Measurements from ENCODE around the gene RNF14. TPM values are rescaled to one million over a fixed set of nuclear protein-coding genes. Genes with fewer than 3 reads are reported as not detected.

RNF14 gene
- total and polyA plus RNA-seq, 8 donors, result 14.4 to 67.4 (median 28.3) TPM

DNA sequence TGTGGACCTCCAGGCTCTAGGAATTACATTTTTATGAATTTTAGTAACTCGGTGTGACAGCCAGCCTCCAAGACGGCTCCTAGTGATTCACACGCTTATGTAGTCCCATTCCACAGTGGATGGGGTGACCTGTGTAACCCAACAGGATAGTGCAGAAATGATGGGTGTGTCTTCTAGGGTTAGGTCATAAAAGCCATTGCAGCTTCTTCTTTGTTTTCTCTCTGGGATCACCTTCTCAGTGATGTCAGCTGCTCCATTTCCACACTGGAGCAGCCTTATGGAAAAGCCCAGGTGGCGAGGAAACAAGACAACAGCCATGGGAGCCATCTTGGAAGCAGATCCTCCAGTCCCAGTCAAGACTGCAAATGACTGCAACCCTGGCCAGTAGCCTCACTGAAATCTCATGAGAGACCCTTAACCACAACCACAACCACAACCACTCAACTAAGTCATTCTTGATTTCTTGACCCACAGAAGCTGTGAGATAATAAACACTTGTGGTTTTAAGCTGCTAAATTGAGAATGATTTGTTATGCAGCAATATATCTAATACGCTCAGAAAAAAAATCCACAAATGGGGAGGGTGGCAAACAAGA, 49.0 kb downstream of the RNF14 start:
- H3K4me3 ChIP-seq, result no peak overlapping the region
- no peak for DNase-seq
- no peak overlapping the region for H3K27ac ChIP-seq
- H3K27me3 ChIP-seq, result no peaks in the 10 kb centered on the region
- H3K36me3 ChIP-seq, result no peaks in the 10 kb centered on the region
- no peaks in the 10 kb centered on the region for H3K9me3 ChIP-seq
- intact Hi-C loops (cut with DNase I; ENCODE audit: low total_unique reads), result loop anchor here (10.0 kb wide), 1 partner anchor 127 kb away; no protein-coding TSS in a partner anchor
- 79 to 91% (median 89%) methylated on average over 5 of the region's 5 CpGs for WGBS, 5 donors
- peaks cover 6 to 34% (median 14%) of the 10 kb centered on the region in 4 donors for H3K4me1 ChIP-seq
- no peak for TF ChIP-seq POLR2AphosphoS5 (IDR thresholded peaks at IDR 0.05)
- TF ChIP-seq POLR2A (IDR thresholded peaks at IDR 0.05), result no peak
- TF ChIP-seq CTCF (IDR thresholded peaks at IDR 0.05), result no peak
- TF ChIP-seq EP300 (IDR thresholded peaks at IDR 0.05), result no peak

GRCh38 chr5:142020122-142020659, 51.3 kb downstream of the RNF14 start:
- Histone ChIP-seq H3K4me1 (peaks cover 0 to 20% (median 7%) of the 10 kb centered on the region in 4 donors), H3K36me3 (no peaks in the 10 kb centered on the region), H3K9me3 (no peaks in the 10 kb centered on the region), H3K4me3 (no peak overlapping the region), H3K27me3 (no peaks in the 10 kb centered on the region), H3K27ac (no peak overlapping the region)
- 73 to 82% (median 79%) methylated on average over 1 of the region's 1 CpG for WGBS, 5 donors
- TF ChIP-seq EP300 (IDR thresholded peaks at IDR 0.05) (no peak), POLR2A (IDR thresholded peaks at IDR 0.05) (no peak), CTCF (IDR thresholded peaks at IDR 0.05) (no peak), POLR2AphosphoS5 (IDR thresholded peaks at IDR 0.05) (no peak)
- intact Hi-C loops (cut with DNase I; ENCODE audit: low total_unique reads), result no loop called here
- no peak for DNase-seq

- Histone ChIP-seq H3K4me3 (no peak overlapping the region), H3K27ac (no peak overlapping the region), H3K27me3 (no peaks in the 10 kb centered on the region), H3K4me1 (peaks cover 0 to 14% (median 8%) of the 10 kb centered on the region in 4 donors), H3K36me3 (no peaks in the 10 kb centered on the region), H3K9me3 (no peaks in the 10 kb centered on the region)
- intact Hi-C loops (cut with DNase I; ENCODE audit: low total_unique reads), result no loop called here
- no peak for DNase-seq
- WGBS, 5 donors, result 52 to 77% (median 55%) methylated on average over 6 of the region's 6 CpGs
- TF ChIP-seq EP300 (IDR thresholded peaks at IDR 0.05) (no peak), POLR2A (IDR thresholded peaks at IDR 0.05) (no peak)
Measured at GRCh38 chr5:142023836-142024235, 54.9 kb downstream of the RNF14 start.

DNA sequence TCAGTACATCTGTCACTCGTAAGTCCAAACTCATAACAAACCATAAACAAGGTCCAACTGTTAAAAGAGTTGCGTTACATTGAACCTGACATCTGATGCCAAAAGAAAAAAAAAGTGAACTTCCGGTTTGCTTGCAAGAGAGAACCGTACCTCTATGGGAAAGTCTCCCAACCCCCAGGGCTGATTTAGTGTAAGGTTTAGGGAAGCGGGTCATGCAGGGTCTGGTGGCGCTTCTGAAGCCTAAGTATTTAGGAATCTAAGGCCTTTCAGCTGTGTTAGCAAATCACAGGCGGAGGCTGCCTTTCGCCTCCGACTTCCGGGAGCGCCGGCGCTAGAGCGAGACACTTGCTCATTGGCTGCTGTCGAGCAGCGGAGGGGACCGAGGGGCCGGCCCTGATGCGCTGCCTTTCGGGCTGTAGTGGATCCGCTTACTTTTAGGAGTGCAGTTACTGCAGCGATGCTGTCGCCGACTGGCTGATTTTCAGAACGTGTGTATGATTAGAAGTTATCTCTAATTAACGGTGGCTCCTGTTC, 55.9 kb downstream of the RNF14 start:
- H3K27me3 ChIP-seq, result no peaks in the 10 kb centered on the region
- intact Hi-C loops (cut with DNase I; ENCODE audit: low total_unique reads), result no loop called here
- H3K4me1 ChIP-seq, result peaks cover 0 to 14% (median 8%) of the 10 kb centered on the region in 4 donors
- peak overlapping the region; percentile 38 to 48 (median 44) for H3K4me3 ChIP-seq
- no peaks in the 10 kb centered on the region for H3K36me3 ChIP-seq
- H3K9me3 ChIP-seq, result no peaks in the 10 kb centered on the region
- H3K27ac ChIP-seq, result peak overlapping the region; percentile 77 to 87 (median 82)
- 0 to 1% (median 0%) methylated on average over 26 of the region's 26 CpGs for WGBS, 5 donors
- DNase-seq, result peak; percentile 82 to 95
- TF ChIP-seq POLR2AphosphoS5 (IDR thresholded peaks at IDR 0.05) (peak; percentile 22 to 75 (median 38)), POLR2A (IDR thresholded peaks at IDR 0.05) (no peak)

DNA sequence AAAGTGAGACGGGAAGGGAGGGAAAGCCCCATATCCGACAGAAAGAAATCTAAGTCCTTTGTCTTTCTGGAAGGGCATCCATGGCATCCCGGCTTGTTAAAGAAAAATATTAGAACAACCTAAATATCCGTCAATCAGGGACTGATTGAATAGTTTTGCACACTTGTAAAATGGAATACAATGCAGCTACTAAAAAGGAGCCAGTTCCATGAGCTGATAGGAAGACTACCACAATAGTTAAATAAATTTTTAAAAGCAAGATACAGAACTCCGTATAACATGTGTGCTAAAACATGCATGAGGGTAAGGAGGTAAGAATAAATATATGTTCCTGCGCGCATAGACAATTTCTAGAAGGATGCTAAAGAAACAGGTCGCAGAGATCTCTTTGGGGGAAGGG, 56.7 kb downstream of the RNF14 start:
- Histone ChIP-seq H3K27me3 (no peaks in the 10 kb centered on the region), H3K36me3 (no peaks in the 10 kb centered on the region), H3K4me1 (peaks cover 0 to 14% (median 8%) of the 10 kb centered on the region in 4 donors), H3K9me3 (no peaks in the 10 kb centered on the region), H3K4me3 (peak overlapping the region in 1 of 4 donors; percentile 48), H3K27ac (peak overlapping the region in 2 of 5 donors; percentile 78 to 84)
- intact Hi-C loops (cut with DNase I; ENCODE audit: low total_unique reads), result no loop called here
- WGBS, 5 donors, result 76 to 82% (median 77%) methylated on average over 8 of the region's 8 CpGs
- TF ChIP-seq POLR2AphosphoS5 (IDR thresholded peaks at IDR 0.05), result no peak
- no peak for TF ChIP-seq CTCF (IDR thresholded peaks at IDR 0.05)
- no peak for TF ChIP-seq EP300 (IDR thresholded peaks at IDR 0.05)
- no peak for TF ChIP-seq POLR2A (IDR thresholded peaks at IDR 0.05)
- DNase-seq, result no peak
